NCI-H128 (cell line): ENCODE data around the gene LDHA.

Source experiments
- DNase-seq: peaks from one replicate; lab custom pipeline; 2025; ENCODE audit not compliant: unreplicated experiment; lab: John Stamatoyannopoulos, UW

The LDHA gene

DNA sequence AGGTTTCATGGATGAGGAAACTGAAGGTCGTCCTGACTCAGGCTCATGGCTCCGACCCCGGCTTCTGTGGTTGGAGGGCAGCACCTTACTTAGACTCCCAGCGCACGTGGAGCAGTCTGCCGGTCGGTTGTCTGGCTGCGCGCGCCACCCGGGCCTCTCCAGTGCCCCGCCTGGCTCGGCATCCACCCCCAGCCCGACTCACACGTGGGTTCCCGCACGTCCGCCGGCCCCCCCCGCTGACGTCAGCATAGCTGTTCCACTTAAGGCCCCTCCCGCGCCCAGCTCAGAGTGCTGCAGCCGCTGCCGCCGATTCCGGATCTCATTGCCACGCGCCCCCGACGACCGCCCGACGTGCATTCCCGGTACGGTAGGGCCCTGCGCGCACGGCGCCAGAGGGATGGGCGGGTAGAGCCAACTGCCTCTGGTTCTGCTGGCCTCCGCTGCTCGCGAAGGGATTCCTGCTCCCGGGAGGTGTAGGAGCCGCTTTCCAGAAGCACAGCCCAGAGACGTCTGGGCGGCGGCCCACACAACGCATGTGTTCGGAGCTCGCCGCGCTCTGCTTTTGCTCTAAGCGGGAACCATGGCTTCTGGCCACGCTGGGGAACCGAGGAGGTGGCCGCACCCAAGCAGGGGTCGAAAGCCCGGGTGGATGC lies at the start of gene LDHA:
Gene LDHA, plus strand, starts transcription at position 289 of the 653 bp plus-strand sequence. CDS start 2,280 bp downstream, outside the sequence.
- DNase-seq: peak; percentile 95

DNA sequence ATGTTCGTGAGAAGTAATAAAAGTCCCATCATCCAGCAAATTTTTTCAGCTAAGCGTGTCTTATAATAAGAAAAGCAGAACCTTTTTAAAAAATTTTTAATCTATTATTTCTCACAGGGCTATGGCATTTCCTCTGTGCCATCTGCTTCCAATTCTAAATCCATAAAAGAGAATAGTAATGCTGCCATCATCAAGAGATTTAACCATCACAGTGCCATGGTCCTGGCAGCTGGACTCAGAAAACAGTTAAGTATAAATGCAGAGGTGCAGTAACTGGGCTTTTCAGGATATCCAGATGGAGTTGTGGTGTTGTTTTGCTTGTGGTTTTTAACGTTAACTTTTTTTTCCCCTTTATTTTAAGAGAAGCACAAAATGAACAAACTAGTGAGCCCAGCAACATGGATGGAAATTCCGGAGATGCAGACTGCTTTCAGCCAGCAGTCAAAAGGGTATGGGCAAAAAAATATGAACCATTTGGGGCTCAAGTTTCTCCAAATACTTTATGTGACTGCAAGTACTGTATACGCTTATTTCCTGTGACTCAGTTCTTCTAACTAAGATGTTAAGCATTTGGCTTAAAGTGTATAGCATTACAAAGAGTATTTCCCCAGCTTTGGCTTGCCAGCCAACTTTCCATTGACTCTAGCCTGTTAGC lies 46.8 kb upstream of the LDHA start:
- no peak for DNase-seq

GRCh38 chr11:18352581-18352980 lies 41.8 kb upstream of the LDHA start:
- no peak for DNase-seq

DNA sequence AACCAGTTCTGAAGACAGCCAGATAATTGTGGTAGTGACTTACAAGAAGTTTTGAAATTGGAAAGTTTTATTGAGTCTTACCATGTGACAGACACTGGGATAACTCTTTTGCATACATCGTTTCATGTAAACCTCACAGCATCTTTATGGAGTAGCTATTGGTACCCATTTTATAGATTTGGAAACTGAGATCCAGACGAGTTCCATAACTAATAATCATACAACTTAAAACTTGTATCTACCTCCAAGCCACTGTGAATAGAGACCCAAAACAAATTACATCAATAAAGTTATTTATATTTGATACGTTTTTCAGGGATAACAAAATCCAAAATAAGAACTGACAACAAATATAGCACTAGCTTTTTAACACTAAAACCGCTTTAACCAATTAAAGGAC lies 35.7 kb upstream of the LDHA start:
- no peak for DNase-seq

GRCh38 chr11:18361154-18361553 lies 33.2 kb upstream of the LDHA start:
- DNase-seq: no peak

DNA sequence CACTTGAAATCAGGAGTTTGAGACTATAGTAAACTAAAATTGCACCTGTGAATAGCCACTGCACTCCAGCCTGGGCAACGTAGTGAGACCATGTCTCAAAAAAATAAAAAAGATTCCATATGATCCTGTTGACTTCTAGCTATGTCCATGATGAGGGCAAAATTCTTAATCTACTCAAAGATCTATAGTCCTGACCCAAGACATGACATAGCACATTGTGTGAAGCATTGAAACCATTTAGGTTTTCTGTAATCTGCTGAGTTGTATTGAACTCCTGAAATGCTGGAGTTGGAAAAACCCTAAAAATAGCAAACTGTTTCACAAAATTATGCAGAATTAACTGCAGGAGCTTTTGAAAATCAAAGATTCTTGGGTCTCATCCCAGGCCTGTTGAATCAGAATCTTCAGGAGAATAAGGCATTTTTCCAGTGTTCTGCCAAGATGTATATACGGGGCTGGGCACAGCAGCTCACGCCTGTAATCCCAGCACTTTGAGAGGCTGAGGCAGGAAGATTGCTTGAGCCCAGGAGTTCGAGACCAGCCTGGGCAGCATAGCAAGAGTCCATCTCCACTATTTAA lies 29.8 kb upstream of the LDHA start:
- no peak for DNase-seq

GRCh38 chr11:18365741-18366140 lies 28.6 kb upstream of the LDHA start:
- DNase-seq: no peak

DNA sequence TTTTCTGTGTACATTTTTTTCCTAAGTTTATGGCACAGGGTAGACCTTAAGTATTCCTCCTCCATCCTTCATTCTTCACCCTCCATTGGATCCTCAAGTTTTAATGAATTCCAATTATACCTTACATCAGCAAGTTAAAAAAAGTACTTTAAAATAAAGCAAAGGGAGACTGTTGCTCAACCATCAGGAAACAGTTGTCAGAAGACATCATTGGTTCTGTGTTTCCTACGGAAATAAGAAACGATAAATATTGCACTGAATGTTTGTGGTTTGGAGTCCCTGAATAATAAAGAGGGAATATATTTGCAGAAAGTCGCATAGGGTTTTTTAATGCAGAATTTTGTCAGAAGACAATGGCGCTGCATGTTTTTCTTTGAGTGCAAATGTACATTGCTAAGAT lies 28.1 kb upstream of the LDHA start:
- DNase-seq: no peak

- DNase-seq: no peak
Observed at GRCh38 chr11:18367431-18367830, 26.9 kb upstream of the LDHA start.

DNA sequence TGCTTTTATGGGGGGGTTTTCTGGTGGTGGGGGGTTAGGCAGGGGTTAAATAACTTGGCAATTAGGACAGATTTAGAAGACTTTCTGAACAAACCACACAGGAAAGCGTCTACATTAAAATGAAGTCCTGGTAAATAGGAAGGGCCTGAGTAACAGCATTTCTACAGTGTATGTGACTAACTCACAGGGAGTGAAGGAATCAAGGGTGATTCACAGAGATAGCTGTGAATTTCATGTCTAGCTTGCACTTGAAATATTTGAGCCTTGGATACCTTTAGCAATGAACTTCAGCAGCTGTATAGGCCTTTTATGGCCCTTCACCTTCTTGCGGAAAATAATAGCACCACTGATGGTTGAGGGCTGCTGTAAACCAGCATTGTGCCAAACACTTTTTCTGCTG lies 26.1 kb upstream of the LDHA start:
- DNase-seq: no peak

DNA sequence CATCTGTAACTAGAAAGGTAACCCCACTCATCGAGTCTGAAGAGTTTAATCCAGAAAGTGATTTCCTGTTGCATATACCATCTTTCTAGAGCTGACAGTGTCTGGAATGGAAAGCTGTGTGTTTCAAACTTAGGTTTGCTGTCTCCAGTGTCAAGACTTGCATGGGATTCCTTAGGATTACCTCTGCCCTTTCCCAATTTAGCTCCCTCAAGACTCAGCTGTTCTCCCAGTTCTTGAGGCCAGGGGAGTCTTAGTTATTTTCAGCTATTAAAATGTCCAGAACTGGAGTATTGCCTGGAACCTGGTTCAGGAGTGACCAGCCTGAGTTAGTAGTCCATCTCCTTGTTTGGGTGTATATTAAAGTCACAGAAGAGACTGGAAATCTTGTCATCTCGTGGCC lies 25.0 kb upstream of the LDHA start:
- DNase-seq: no peak

- no peak for DNase-seq
Observed at GRCh38 chr11:18371279-18371678, 23.1 kb upstream of the LDHA start.

DNA sequence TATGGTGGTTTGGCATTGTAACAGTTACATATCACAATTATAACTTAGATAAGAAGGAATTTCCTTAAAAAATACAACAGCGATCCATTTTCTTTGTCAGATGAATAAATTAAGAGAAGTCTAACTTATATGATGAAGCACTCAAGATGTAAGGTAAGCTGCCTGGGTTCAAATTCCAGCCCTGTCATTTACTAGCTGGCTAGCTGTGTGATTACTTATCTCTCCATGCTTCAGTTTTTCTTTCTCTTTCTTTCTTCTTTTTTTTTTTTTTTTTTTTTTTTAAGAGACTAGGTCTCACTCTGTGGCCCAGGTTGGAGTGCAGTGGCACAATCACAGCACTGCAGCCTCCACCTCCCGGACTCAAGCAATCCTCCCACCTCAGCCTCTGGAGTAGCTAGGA lies 22.2 kb upstream of the LDHA start:
- DNase-seq: no peak

GRCh38 chr11:18374956-18375355 lies 19.4 kb upstream of the LDHA start:
- DNase-seq: no peak

- DNase-seq: no peak
Observed at GRCh38 chr11:18375941-18376340, 18.4 kb upstream of the LDHA start.

- DNase-seq: no peak
Observed at GRCh38 chr11:18379201-18379600, 15.2 kb upstream of the LDHA start.

- DNase-seq: no peak
Observed at GRCh38 chr11:18383388-18384156, 10.8 kb upstream of the LDHA start.

DNA sequence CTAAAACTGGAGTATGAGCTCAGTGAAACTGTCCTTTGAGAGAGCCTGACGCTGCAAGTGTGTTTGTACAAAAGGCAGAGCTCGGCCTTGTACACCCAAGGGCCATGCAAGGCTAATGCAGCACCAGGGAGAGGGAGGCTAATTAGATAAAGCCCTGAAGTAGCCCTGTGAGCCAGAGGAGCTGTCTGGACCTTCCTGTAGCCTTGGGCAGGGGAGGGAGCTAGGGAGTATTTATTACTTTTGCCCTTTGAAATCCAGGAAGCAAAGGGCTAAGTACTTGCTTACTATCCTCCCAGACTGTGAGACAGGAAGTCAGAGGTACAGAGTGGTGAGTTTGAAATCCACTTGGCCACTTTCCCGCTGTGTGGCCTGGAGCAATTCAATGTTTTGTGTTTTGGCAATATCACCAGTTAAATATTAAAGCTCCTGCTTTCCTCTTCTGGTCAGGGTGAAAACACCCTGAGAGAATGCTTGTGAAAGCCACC lies 10.2 kb upstream of the LDHA start:
- no peak for DNase-seq

DNA sequence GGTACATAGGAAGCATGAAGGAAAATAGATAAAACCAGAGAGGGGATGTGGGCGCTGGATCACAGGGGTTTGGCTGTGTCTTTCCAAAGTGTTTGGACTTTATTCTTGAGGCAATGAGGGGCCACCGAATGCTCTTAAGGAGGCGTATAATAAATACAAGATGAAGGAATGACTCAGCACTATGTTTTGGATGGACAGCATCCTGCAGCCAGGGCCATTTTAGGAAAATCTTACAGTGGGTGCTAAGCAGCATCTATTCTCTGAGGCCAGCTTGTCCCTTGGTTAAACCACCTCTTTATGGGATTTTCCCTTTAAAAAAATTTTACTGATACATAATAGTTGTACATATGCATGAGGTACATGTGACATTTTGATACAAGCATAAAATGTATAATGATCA lies 4.3 kb upstream of the LDHA start:
- DNase-seq: no peak

- no peak for DNase-seq
Observed at GRCh38 chr11:18392434-18393321, 1.7 kb upstream of the LDHA start.
